ENCODE measurements around the gene DNAJB1. TPM values are rescaled to one million over a fixed set of nuclear protein-coding genes. Genes with fewer than 3 reads are reported as not detected.
"Not testable (repeated sequence)": the region's sequence is repeated elsewhere in the genome, so short reads cannot be mapped to it uniquely, and the experiment has no call there.

DNAJB1 gene
- total and polyA plus RNA-seq, 4 donors = 72.2 to 171 (median 94.5) TPM

DNA sequence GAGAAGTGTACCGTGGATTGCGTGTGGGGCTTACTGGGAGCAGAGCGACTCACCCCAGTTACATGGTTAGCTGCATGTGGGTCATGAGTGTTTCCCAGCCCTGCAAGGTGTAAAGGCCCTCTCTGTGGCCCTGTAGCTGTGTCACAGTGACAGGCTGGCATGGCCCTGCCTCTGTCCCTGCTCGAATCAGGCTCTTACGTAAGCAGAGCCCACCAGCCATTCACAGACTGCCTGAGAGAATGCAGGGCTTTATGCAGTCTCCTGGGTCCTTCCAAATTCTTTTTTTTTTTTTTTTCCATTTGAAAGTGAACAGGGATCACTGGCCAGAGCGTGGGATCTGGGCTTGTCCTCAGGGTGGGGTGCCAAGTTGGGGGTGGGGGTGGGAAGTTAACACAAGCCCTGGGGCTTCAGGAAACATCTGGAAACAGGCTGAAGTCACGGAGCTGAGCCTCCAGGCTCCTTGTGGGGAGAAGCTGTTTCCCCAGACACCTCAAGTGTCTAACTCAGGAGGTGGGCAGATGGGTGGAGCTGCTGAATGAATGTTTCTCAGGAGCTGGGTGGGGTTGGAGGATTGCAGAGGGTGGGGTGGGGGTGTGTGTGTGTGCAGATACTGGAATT lies 24.6 kb upstream of the DNAJB1 start:
- Histone ChIP-seq H3K4me3 (no peak overlapping the region), H3K36me3 (ENCODE audit: control insufficient read depth in 4 of 4, insufficient read depth in 4 of 4, low read length in 4 of 4) (no peaks in the 10 kb centered on the region), H3K9me3 (ENCODE audit: control insufficient read depth in 4 of 4, insufficient read depth in 3 of 4, low read length in 3 of 4) (no peaks in the 10 kb centered on the region), H3K27ac (ENCODE audit: low read depth in 1 of 2, low read length in 1 of 2) (no peak overlapping the region), H3K9ac (ENCODE audit: insufficient read depth in 1 of 2, low read length in 2 of 2) (no peak overlapping the region), H3K27me3 (ENCODE audit: control insufficient read depth in 3 of 3, insufficient read depth in 3 of 3, low read length in 2 of 3) (no peaks in the 10 kb centered on the region), H3K4me1 (ENCODE audit: control insufficient read depth in 5 of 5, insufficient read depth in 5 of 5, low read length in 5 of 5) (peaks cover 0 to 9% (median 3%) of the 10 kb centered on the region in 5 donors)
- 32 to 44% methylated on average over 7 of the region's 7 CpGs for WGBS, 2 donors
- no peak for DNase-seq
- no peak for ATAC-seq (ENCODE audit: insufficient read depth, low FRiP score)
- TF ChIP-seq, protein P1, sequence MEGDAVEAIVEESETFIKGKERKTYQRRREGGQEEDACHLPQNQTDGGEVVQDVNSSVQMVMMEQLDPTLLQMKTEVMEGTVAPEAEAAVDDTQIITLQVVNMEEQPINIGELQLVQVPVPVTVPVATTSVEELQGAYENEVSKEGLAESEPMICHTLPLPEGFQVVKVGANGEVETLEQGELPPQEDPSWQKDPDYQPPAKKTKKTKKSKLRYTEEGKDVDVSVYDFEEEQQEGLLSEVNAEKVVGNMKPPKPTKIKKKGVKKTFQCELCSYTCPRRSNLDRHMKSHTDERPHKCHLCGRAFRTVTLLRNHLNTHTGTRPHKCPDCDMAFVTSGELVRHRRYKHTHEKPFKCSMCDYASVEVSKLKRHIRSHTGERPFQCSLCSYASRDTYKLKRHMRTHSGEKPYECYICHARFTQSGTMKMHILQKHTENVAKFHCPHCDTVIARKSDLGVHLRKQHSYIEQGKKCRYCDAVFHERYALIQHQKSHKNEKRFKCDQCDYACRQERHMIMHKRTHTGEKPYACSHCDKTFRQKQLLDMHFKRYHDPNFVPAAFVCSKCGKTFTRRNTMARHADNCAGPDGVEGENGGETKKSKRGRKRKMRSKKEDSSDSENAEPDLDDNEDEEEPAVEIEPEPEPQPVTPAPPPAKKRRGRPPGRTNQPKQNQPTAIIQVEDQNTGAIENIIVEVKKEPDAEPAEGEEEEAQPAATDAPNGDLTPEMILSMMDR (IDR thresholded peaks at IDR 0.05; ENCODE audit: control extremely low read depth, extremely low read depth) = no peak

- not testable (repeated sequence) for DNase-seq; H3K27ac ChIP-seq (ENCODE audit: low read depth in 1 of 2, low read length in 1 of 2); H3K9ac ChIP-seq (ENCODE audit: insufficient read depth in 1 of 2, low read length in 2 of 2); ATAC-seq (ENCODE audit: insufficient read depth, low FRiP score); H3K4me3 ChIP-seq; H3K27me3 ChIP-seq (ENCODE audit: control insufficient read depth in 3 of 3, insufficient read depth in 3 of 3, low read length in 2 of 3); H3K4me1 ChIP-seq (ENCODE audit: control insufficient read depth in 5 of 5, insufficient read depth in 5 of 5, low read length in 5 of 5); H3K9me3 ChIP-seq (ENCODE audit: control insufficient read depth in 4 of 4, insufficient read depth in 3 of 4, low read length in 3 of 4); H3K36me3 ChIP-seq (ENCODE audit: control insufficient read depth in 4 of 4, insufficient read depth in 4 of 4, low read length in 4 of 4)
- 85% methylated on average over 5 of the region's 5 CpGs for WGBS, 2 donors
These were observed 23.8 kb upstream of the DNAJB1 start for GRCh38 chr19:14541979-14542378.

DNA sequence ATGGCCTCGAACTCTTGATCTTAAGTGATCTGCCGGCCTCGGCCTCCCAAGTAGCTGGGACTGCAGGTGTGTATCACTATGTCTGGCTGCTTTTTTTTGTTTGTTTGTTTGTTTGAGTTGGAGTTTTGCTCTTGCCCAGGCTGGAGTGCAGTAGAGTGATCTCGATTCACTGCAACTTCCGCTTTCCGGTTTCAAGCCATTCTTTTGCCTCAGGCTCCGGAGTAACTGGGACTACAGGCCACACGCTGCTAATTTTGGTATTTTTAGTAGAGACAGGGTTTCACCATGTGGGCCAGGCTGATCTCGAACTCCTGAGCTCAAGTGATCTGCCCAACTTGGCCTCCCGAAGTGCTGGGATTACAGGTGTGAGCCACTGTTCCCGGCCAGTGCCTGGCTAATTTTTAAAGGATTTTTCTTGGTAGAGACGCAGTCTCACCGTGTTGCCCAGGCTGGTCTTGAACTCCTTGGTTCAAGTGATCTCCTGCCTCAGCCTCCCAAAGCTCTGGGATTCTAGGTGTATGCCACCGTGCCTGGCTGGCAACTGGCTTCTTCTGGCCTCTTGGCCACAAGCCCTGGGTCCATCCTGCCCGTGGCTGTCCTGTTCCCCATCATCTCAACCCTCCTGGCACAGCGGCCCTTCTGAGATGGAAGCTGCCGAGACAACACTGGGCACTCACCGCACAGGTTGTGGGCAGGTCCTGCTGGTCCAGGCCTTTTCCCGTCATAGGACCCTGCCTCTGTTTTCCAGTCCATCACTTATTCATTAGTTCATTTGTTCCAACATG lies 22.7 kb upstream of the DNAJB1 start:
- no peak for DNase-seq
- H3K4me1 ChIP-seq (ENCODE audit: control insufficient read depth in 5 of 5, insufficient read depth in 5 of 5, low read length in 5 of 5) = peaks cover 0 to 14% (median 3%) of the 10 kb centered on the region in 5 donors
- H3K27ac ChIP-seq (ENCODE audit: low read depth in 1 of 2, low read length in 1 of 2) = no peak overlapping the region
- no peak overlapping the region for H3K4me3 ChIP-seq
- TF ChIP-seq, protein P1 (IDR thresholded peaks at IDR 0.05; ENCODE audit: control extremely low read depth, extremely low read depth) = no peak
- no peak for ATAC-seq (ENCODE audit: insufficient read depth, low FRiP score)
- WGBS, 2 donors = 93 to 95% methylated on average over 19 of the region's 19 CpGs
- H3K36me3 ChIP-seq (ENCODE audit: control insufficient read depth in 4 of 4, insufficient read depth in 4 of 4, low read length in 4 of 4) = no peaks in the 10 kb centered on the region
- no peaks in the 10 kb centered on the region for H3K9me3 ChIP-seq (ENCODE audit: control insufficient read depth in 4 of 4, insufficient read depth in 3 of 4, low read length in 3 of 4)
- H3K27me3 ChIP-seq (ENCODE audit: control insufficient read depth in 3 of 3, insufficient read depth in 3 of 3, low read length in 2 of 3) = no peaks in the 10 kb centered on the region
- H3K9ac ChIP-seq (ENCODE audit: insufficient read depth in 1 of 2, low read length in 2 of 2) = no peak overlapping the region

- ATAC-seq (ENCODE audit: insufficient read depth, low FRiP score) = peak; percentile 80
These were observed 18.9 kb upstream of the DNAJB1 start for GRCh38 chr19:14536926-14537692.

More at GRCh38 chr19:14536926-14537692, 18.9 kb upstream of the DNAJB1 start:
- peak overlapping the region in 1 of 2 donors; percentile 67 for H3K27ac ChIP-seq (ENCODE audit: low read depth in 1 of 2, low read length in 1 of 2)
- H3K4me1 ChIP-seq (ENCODE audit: control insufficient read depth in 5 of 5, insufficient read depth in 5 of 5, low read length in 5 of 5) = peaks cover 0 to 9% (median 0%) of the 10 kb centered on the region in 5 donors
- H3K9ac ChIP-seq (ENCODE audit: insufficient read depth in 1 of 2, low read length in 2 of 2) = no peak overlapping the region
- H3K36me3 ChIP-seq (ENCODE audit: control insufficient read depth in 4 of 4, insufficient read depth in 4 of 4, low read length in 4 of 4) = peaks cover 0 to 6% (median 0%) of the 10 kb centered on the region in 4 donors
- no peaks in the 10 kb centered on the region for H3K9me3 ChIP-seq (ENCODE audit: control insufficient read depth in 4 of 4, insufficient read depth in 3 of 4, low read length in 3 of 4)
- WGBS, 2 donors = 24 to 28% methylated on average over 19 to 24 of the region's 24 CpGs
- TF ChIP-seq, protein P1 (IDR thresholded peaks at IDR 0.05; ENCODE audit: control extremely low read depth, extremely low read depth) = no peak
- no peaks in the 10 kb centered on the region for H3K27me3 ChIP-seq (ENCODE audit: control insufficient read depth in 3 of 3, insufficient read depth in 3 of 3, low read length in 2 of 3)
- no peak overlapping the region for H3K4me3 ChIP-seq
- peak; percentile 53 to 78 (median 78) for DNase-seq

All from lung (tissue), 12 donors.